ENCODE results near the gene MRPL30. TPM values are rescaled to one million over a fixed set of nuclear protein-coding genes. Genes with fewer than 3 reads are reported as not detected.
A peak's percentile ranks its signal among the peaks of the same experiment; 100 is the strongest.
"Not testable (repeated sequence)": the region's sequence is repeated elsewhere in the genome, so short reads cannot be mapped to it uniquely, and the experiment has no call there.

Gene MRPL30
- polyA plus RNA-seq, 6 donors from 2014 or later, result 10.4 to 25.2 (median 17.9) TPM

- Mint-ChIP-seq H3K36me3 (peaks cover 5 to 9% of the 10 kb centered on the region in 2 donors), H3K4me3 (no peak overlapping the region), H3K27ac (peak overlapping the region in 1 of 6 donors; percentile 20), H3K27me3 (no peaks in the 10 kb centered on the region), H3K9me3 (no peaks in the 10 kb centered on the region), H3K4me1 (no peaks in the 10 kb centered on the region)
- DNase-seq (no peak), ATAC-seq (ENCODE audit: low read depth in 2 of 2) (no peak)
Measured at GRCh38 chr2:99198103-99198841, 17.3 kb downstream of the MRPL30 start.

- peak overlapping the region in 1 of 8 donors; percentile 15 for H3K4me3 Mint-ChIP-seq
- H3K27ac Mint-ChIP-seq, result peak overlapping the region in 2 of 6 donors; percentile 49 to 80
- DNase-seq (no peak), ATAC-seq (ENCODE audit: low read depth in 2 of 2) (no peak)
- H3K27me3 Mint-ChIP-seq, result no peaks in the 10 kb centered on the region
- H3K9me3 Mint-ChIP-seq, result no peaks in the 10 kb centered on the region
- no peaks in the 10 kb centered on the region for H3K4me1 Mint-ChIP-seq
- peaks cover 0 to 6% of the 10 kb centered on the region in 2 donors for H3K36me3 Mint-ChIP-seq
Measured at GRCh38 chr2:99200076-99200800, 19.3 kb downstream of the MRPL30 start.

- Mint-ChIP-seq H3K27ac (peak overlapping the region in 5 of 6 donors; percentile 1 to 78 (median 27)), H3K36me3 (peaks cover 0 to 7% of the 10 kb centered on the region in 2 donors), H3K4me1 (no peaks in the 10 kb centered on the region), H3K27me3 (no peaks in the 10 kb centered on the region), H3K4me3 (no peak overlapping the region), H3K9me3 (peaks cover 0 to 15% (median 8%) of the 10 kb centered on the region in 7 donors)
- DNase-seq (no peak), ATAC-seq (ENCODE audit: low read depth in 2 of 2) (no peak)
Measured at GRCh38 chr2:99201959-99202678, 21.1 kb downstream of the MRPL30 start.

- Mint-ChIP-seq H3K36me3 (peaks cover 10 to 15% of the 10 kb centered on the region in 2 donors), H3K4me3 (no peak overlapping the region), H3K9me3 (peaks cover 0 to 15% (median 10%) of the 10 kb centered on the region in 7 donors), H3K27ac (no peak overlapping the region), H3K4me1 (no peaks in the 10 kb centered on the region), H3K27me3 (no peaks in the 10 kb centered on the region)
- no peak for ATAC-seq (ENCODE audit: low read depth in 2 of 2)
- no peak for DNase-seq
Measured at GRCh38 chr2:99205491-99205890, 24.5 kb downstream of the MRPL30 start.

- H3K4me3 Mint-ChIP-seq, result no peak overlapping the region
- no peaks in the 10 kb centered on the region for H3K9me3 Mint-ChIP-seq
- ATAC-seq (ENCODE audit: low read depth in 2 of 2) (no peak), DNase-seq (no peak)
- H3K36me3 Mint-ChIP-seq, result peaks cover 10 to 17% of the 10 kb centered on the region in 2 donors
- H3K27ac Mint-ChIP-seq, result peak overlapping the region in 1 of 6 donors; percentile 81
- H3K4me1 Mint-ChIP-seq, result no peaks in the 10 kb centered on the region
- no peaks in the 10 kb centered on the region for H3K27me3 Mint-ChIP-seq
Measured at GRCh38 chr2:99216096-99216495, 35.1 kb downstream of the MRPL30 start.

- Mint-ChIP-seq H3K36me3 (peaks cover 17 to 19% of the 10 kb centered on the region in 2 donors), H3K4me3 (no peak overlapping the region), H3K27ac (no peak overlapping the region), H3K9me3 (no peaks in the 10 kb centered on the region), H3K4me1 (no peaks in the 10 kb centered on the region), H3K27me3 (no peaks in the 10 kb centered on the region)
- DNase-seq (no peak), ATAC-seq (ENCODE audit: low read depth in 2 of 2) (no peak)
Measured at GRCh38 chr2:99217929-99218501, 37.0 kb downstream of the MRPL30 start.

GRCh38 chr2:99233177-99233576 lies 52.2 kb downstream of the MRPL30 start:
- H3K27ac Mint-ChIP-seq; H3K27me3 Mint-ChIP-seq; H3K4me3 Mint-ChIP-seq; ATAC-seq (ENCODE audit: low read depth in 2 of 2); H3K4me1 Mint-ChIP-seq; DNase-seq: not testable (repeated sequence)
- H3K36me3 Mint-ChIP-seq, result peaks cover 0 to 15% of the 10 kb centered on the region in 2 donors
- peaks cover 6 to 32% (median 24%) of the 10 kb centered on the region in 7 donors for H3K9me3 Mint-ChIP-seq

- Mint-ChIP-seq H3K27me3 (no peaks in the 10 kb centered on the region), H3K27ac (no peak overlapping the region), H3K36me3 (no peaks in the 10 kb centered on the region), H3K9me3 (peaks cover 0 to 10% (median 2%) of the 10 kb centered on the region in 7 donors), H3K4me3 (no peak overlapping the region), H3K4me1 (no peaks in the 10 kb centered on the region)
- no peak for ATAC-seq (ENCODE audit: low read depth in 2 of 2)
- DNase-seq, result no peak
Measured at GRCh38 chr2:99238599-99238998, 57.6 kb downstream of the MRPL30 start.

GRCh38 chr2:99240431-99240830 lies 59.4 kb downstream of the MRPL30 start:
- Mint-ChIP-seq H3K27ac (peak overlapping the region in 1 of 6 donors; percentile 56), H3K4me1 (no peaks in the 10 kb centered on the region), H3K4me3 (no peak overlapping the region), H3K27me3 (no peaks in the 10 kb centered on the region), H3K36me3 (no peaks in the 10 kb centered on the region), H3K9me3 (peaks cover 0 to 2% (median 0%) of the 10 kb centered on the region in 7 donors)
- no peak for ATAC-seq (ENCODE audit: low read depth in 2 of 2)
- no peak for DNase-seq

- no peaks in the 10 kb centered on the region for H3K4me1 Mint-ChIP-seq
- ATAC-seq (ENCODE audit: low read depth in 2 of 2) (no peak), DNase-seq (no peak)
- peaks cover 0 to 7% of the 10 kb centered on the region in 2 donors for H3K36me3 Mint-ChIP-seq
- no peak overlapping the region for H3K4me3 Mint-ChIP-seq
- H3K27ac Mint-ChIP-seq, result no peak overlapping the region
- no peaks in the 10 kb centered on the region for H3K27me3 Mint-ChIP-seq
- H3K9me3 Mint-ChIP-seq, result peaks cover 0 to 4% (median 0%) of the 10 kb centered on the region in 7 donors
Measured at GRCh38 chr2:99242151-99242550, 61.2 kb downstream of the MRPL30 start.

Other genes starting within 250 kb of the MRPL30 start
- not detected for gene CRACDL, start 245.0 kb upstream of the MRPL30 start, polyA plus RNA-seq (ENCODE audit: low read depth in 6 of 6)
- 1 to 10 TPM in 5 of 6 donors, not detected in 1; 1.6 to 5.7 (median 3.4) TPM for gene C2orf15, start 39.5 kb upstream of the MRPL30 start, polyA plus RNA-seq (ENCODE audit: low read depth in 6 of 6)
- gene TSGA10, start 26.2 kb upstream of the MRPL30 start, polyA plus RNA-seq (ENCODE audit: low read depth in 6 of 6), result 10 to 100 TPM; 17.2 to 42.2 (median 21.9) TPM
- gene LIPT1, start 26.2 kb upstream of the MRPL30 start, polyA plus RNA-seq (ENCODE audit: low read depth in 6 of 6), result 10 to 100 TPM in 5 of 6 donors, 1 to 10 TPM in 1; 9.9 to 23.4 (median 20.6) TPM
- gene MITD1, start 126 bp upstream of the MRPL30 start, polyA plus RNA-seq (ENCODE audit: low read depth in 6 of 6), result 10 to 100 TPM; 64.7 to 81.5 (median 67.7) TPM
- not detected for gene LYG2, start 74.5 kb downstream of the MRPL30 start, polyA plus RNA-seq (ENCODE audit: low read depth in 6 of 6)
- 1 to 10 TPM in 1 of 6 donors, under 1 TPM in 1, not detected in 4; 0.57 to 1.1 TPM for gene LYG1, start 120.0 kb downstream of the MRPL30 start, polyA plus RNA-seq (ENCODE audit: low read depth in 6 of 6)
- 10 to 100 TPM; 40.1 to 55.3 (median 42.5) TPM for gene TXNDC9, start 155.1 kb downstream of the MRPL30 start, polyA plus RNA-seq (ENCODE audit: low read depth in 6 of 6)
- 10 to 100 TPM in 1 of 6 donors, 1 to 10 TPM in 5; 2.6 to 10.2 (median 4.1) TPM for gene EIF5B, start 156.2 kb downstream of the MRPL30 start, polyA plus RNA-seq (ENCODE audit: low read depth in 6 of 6)